Hepatocyte (in vitro differentiated cells): ENCODE measurements around the gene MOV10L1. TPM values are rescaled to one million over a fixed set of nuclear protein-coding genes. Genes with fewer than 3 reads are reported as not detected.

Experiments
- DNase-seq: peaks from one replicate; pipeline ENCODE4 v3.0.0-alpha.2; 2016; ENCODE audit warnings: low spot score
- H2AFZ ChIP-seq: fragments of 200-600 bp; sonication (generic); 2 replicates; pipeline ENCODE4 v1.6.0; 2016; ENCODE audit warnings: antibody characterized with exemption, mild to moderate bottlenecking
- H3K27ac ChIP-seq: fragments of 200-600 bp; sonication (generic); 2 replicates; pipeline ENCODE4 v1.5.1; 2016; ENCODE audit warnings: mild to moderate bottlenecking
- H3K27me3 ChIP-seq: fragments of 200-600 bp; sonication (generic); 2 replicates; pipeline ENCODE4 v1.6.1; 2016
- H3K36me3 ChIP-seq: fragments of 200-600 bp; sonication (generic); replicated peaks from 2 replicates; pipeline ENCODE4 v1.5.1; 2016; ENCODE audit warnings: low read depth; ENCODE audit not compliant: insufficient read depth
- H3K4me1 ChIP-seq: fragments of 200-600 bp; sonication (generic); 2 replicates; pipeline ENCODE4 v1.5.1; 2016; ENCODE audit warnings: mild to moderate bottlenecking, moderate library complexity; ENCODE audit not compliant: insufficient read depth
- H3K4me2 ChIP-seq: fragments of 200-600 bp; sonication (generic); 2 replicates; pipeline ENCODE4 v1.6.0; 2016
- H3K4me3 ChIP-seq: fragments of 200-600 bp; sonication (generic); 2 replicates; pipeline ENCODE4 v1.5.1; 2016; ENCODE audit warnings: mild to moderate bottlenecking
- H3K79me2 ChIP-seq: fragments of 200-600 bp; sonication (generic); 2 replicates; pipeline ENCODE4 v1.6.0; 2017; ENCODE audit warnings: mild to moderate bottlenecking
- H3K9me2 ChIP-seq: fragments of 200-600 bp; sonication (generic); replicated peaks from 2 replicates; pipeline ENCODE4 v1.6.0; 2017; ENCODE audit warnings: mild to moderate bottlenecking; ENCODE audit not compliant: insufficient read depth
- H3K9me3 ChIP-seq: fragments of 200-600 bp; sonication (generic); 2 replicates; pipeline ENCODE4 v1.5.1; 2016; ENCODE audit warnings: low read depth, mild to moderate bottlenecking
- H4K20me1 ChIP-seq: fragments of 200-600 bp; sonication (generic); 2 replicates; pipeline ENCODE4 v1.6.0; 2016; ENCODE audit warnings: mild to moderate bottlenecking; ENCODE audit not compliant: insufficient read depth, poor library complexity, severe bottlenecking
- EZH2 ChIP-seq: fragments of 200-600 bp; sonication (generic); IDR thresholded peaks from 2 replicates; pipeline ENCODE4 v1.6.1; 2016; ENCODE audit warnings: antibody characterized with exemption, mild to moderate bottlenecking, borderline replicate concordance
- EZH2phosphoT487 ChIP-seq: fragments of 200-600 bp; sonication (generic); IDR thresholded peaks from one replicate; pipeline ENCODE4 v1.6.1; 2018; ENCODE audit warnings: antibody characterized with exemption, mild to moderate bottlenecking, low read depth, moderate library complexity; ENCODE audit not compliant: unreplicated experiment, severe bottlenecking
- WGBS: methylation state at CpG from one replicate; pipeline ENCODE4 v1.1.6; 2016; ENCODE audit warnings: low lambda C conversion rate; ENCODE audit errors: missing lambda C conversion rate; 5-methylcytosine and 5-hydroxymethylcytosine counted together
- polyA plus RNA-seq: library from polyadenylated mRNA; unstranded; fragments of >200 nt; fragmentation: Nextera tagmentation; extraction: Ambion mirVana; gene quantifications from 2 replicates; pipeline ENCODE4 v1.2.1, GENCODE V29; 2016
- total RNA-seq: library from RNA; depleted of rRNA; stranded (reverse); fragments of >200 nt; gene quantifications from 2 replicates; pipeline ENCODE4 v1.2.3, GENCODE V29; 2014
- TF ChIP-seq, protein P1 (sequence below): fragments of 200-600 bp; sonication (generic); IDR thresholded peaks from 2 replicates; pipeline ENCODE4 v1.5.1; 2016; ENCODE audit warnings: antibody characterized with exemption, mild to moderate bottlenecking; ENCODE audit not compliant: poor library complexity

Gene MOV10L1
- total and polyA plus RNA-seq, 2 experiments from 2014 or later: 0.36 to 3.6 TPM

DNA sequence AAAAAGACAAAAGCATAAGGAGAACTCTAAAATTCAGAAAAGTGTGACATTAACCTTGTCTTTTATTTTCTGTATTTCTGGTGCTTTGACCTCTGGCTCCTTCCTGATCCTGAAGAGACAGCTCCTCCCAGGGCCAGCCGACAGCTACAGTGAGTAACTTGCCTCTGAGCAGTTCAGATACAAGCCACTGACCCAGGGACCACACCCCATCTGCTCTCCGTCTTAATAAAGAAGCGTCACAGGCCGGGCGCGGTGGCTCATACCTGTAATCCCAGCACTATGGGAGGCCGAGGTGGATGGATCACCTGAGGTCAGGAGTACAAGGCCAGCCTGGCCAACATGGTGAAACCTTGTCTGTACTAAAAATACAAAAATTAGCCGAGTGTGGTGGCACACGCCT, 11.0 kb upstream of the MOV10L1 start:
- peak overlapping the region; percentile 83 for H3K27ac ChIP-seq
- H3K4me3 ChIP-seq: no peak overlapping the region
- TF ChIP-seq EZH2phosphoT487 (no peak), EZH2 (no peak)
- TF ChIP-seq, protein P1, sequence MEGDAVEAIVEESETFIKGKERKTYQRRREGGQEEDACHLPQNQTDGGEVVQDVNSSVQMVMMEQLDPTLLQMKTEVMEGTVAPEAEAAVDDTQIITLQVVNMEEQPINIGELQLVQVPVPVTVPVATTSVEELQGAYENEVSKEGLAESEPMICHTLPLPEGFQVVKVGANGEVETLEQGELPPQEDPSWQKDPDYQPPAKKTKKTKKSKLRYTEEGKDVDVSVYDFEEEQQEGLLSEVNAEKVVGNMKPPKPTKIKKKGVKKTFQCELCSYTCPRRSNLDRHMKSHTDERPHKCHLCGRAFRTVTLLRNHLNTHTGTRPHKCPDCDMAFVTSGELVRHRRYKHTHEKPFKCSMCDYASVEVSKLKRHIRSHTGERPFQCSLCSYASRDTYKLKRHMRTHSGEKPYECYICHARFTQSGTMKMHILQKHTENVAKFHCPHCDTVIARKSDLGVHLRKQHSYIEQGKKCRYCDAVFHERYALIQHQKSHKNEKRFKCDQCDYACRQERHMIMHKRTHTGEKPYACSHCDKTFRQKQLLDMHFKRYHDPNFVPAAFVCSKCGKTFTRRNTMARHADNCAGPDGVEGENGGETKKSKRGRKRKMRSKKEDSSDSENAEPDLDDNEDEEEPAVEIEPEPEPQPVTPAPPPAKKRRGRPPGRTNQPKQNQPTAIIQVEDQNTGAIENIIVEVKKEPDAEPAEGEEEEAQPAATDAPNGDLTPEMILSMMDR: no peak
- H3K27me3 ChIP-seq: no peaks in the 10 kb centered on the region
- H3K4me2 ChIP-seq: peak overlapping the region; percentile 37
- peak overlapping the region; percentile 2 for H2AFZ ChIP-seq
- no peaks in the 10 kb centered on the region for H3K36me3 ChIP-seq
- H3K9me2 ChIP-seq: no peaks in the 10 kb centered on the region
- 78% methylated on average over 9 of the region's 9 CpGs for WGBS
- no peaks in the 10 kb centered on the region for H3K79me2 ChIP-seq
- DNase-seq: peak; percentile 49
- no peaks in the 10 kb centered on the region for H4K20me1 ChIP-seq
- H3K9me3 ChIP-seq: no peaks in the 10 kb centered on the region
- peaks cover 28% of the 10 kb centered on the region for H3K4me1 ChIP-seq

DNA sequence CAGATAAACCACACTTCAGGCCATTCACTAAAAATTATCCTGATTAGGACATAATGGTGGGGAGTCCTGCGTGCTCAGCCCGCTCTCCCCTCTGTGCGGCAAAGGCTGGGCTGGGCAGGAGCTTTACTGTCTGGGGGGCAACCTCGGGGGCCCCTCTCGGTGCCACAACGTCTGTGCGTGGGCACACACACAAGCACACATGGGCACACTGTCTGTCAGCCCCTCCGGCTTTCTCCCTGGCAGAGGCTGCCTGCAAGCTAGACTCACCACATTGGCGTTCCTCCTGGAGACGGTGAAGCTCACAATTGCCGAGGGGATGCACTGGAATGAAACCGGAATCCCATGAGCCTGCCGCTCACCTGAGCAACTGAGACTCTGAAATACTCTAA, 9.7 kb upstream of the MOV10L1 start:
- whole genome bisulfite sequencing: 87% methylated on average over 13 of the region's 13 CpGs

DNA sequence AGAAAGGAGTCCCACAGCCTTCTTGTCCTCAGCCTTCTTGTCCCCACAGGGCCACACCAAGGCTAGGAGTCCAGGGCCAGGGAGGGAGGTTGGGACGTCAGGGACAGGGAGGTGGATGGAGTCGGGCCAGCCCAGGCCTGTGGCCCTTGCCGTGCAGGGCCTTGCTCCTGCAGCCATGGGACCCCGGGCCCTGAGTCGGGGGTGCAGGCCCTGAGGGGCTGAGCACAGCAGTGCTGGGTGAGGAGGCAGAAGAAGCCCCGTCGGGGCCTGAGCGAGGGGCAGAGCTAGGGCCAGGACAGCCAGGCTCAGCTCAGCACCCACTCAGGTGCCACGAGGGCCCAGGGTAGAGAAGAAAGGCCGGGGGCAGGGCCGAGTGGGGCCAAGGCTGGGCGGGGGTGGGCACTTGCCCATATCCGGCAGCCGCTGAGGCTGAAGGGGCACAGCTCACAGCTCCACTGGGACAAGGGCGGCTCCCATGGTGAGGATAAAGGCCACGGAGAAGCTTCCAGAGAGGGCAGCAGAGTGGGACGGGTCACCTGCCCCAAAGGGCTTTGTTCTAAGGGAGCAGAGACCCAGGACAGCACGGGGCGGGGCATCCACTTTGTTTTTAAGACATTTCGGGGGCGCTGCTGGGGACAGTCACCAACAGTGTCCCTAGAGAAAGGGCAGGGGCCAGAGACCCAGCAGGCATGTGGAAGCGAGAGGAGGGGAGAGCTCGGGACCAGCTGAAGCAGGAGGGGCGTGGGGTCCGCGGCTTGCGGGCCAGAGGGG, 8.2 kb upstream of the MOV10L1 start:
- Histone ChIP-seq H3K9me3 (no peaks in the 10 kb centered on the region), H3K4me2 (no peak overlapping the region), H4K20me1 (no peaks in the 10 kb centered on the region), H3K27ac (no peak overlapping the region), H3K36me3 (no peaks in the 10 kb centered on the region), H3K9me2 (no peaks in the 10 kb centered on the region), H2AFZ (no peak overlapping the region), H3K4me3 (no peak overlapping the region), H3K79me2 (no peaks in the 10 kb centered on the region), H3K4me1 (peaks cover 48% of the 10 kb centered on the region), H3K27me3 (no peaks in the 10 kb centered on the region)
- TF ChIP-seq, protein P1: no peak
- no peak for TF ChIP-seq EZH2phosphoT487
- DNase-seq: no peak
- 94% methylated on average over 16 of the region's 27 CpGs for WGBS

More for the DNA sequence above, 9.7 kb upstream of the MOV10L1 start:
- Histone ChIP-seq H3K9me2 (no peaks in the 10 kb centered on the region), H3K79me2 (no peaks in the 10 kb centered on the region), H3K4me3 (no peak overlapping the region), H3K27me3 (no peaks in the 10 kb centered on the region), H3K4me2 (no peak overlapping the region), H3K27ac (peak overlapping the region; percentile 83), H3K4me1 (peaks cover 41% of the 10 kb centered on the region), H4K20me1 (no peaks in the 10 kb centered on the region), H2AFZ (no peak overlapping the region), H3K36me3 (no peaks in the 10 kb centered on the region), H3K9me3 (no peaks in the 10 kb centered on the region)
- TF ChIP-seq EZH2: no peak
- TF ChIP-seq, protein P1: no peak
- no peak for TF ChIP-seq EZH2phosphoT487
- DNase-seq: no peak
